GM19238 (cell line): ENCODE results near the gene TBC1D2.

Source experiments
- DNase-seq: peaks from one replicate; pipeline ENCODE4 v3.0.0; 2011; ENCODE audit warnings: low spot score; ENCODE audit not compliant: insufficient read length

TBC1D2 gene

GRCh38 chr9:98240475-98240874 is 15.0 kb downstream of the TBC1D2 start:
- no peak for DNase-seq

GRCh38 chr9:98236901-98237487 is 18.5 kb downstream of the TBC1D2 start:
- DNase-seq, result no peak

GRCh38 chr9:98235126-98235525 is 20.3 kb downstream of the TBC1D2 start:
- no peak for DNase-seq

GRCh38 chr9:98234245-98234825 is 21.1 kb downstream of the TBC1D2 start:
- no peak for DNase-seq

DNA sequence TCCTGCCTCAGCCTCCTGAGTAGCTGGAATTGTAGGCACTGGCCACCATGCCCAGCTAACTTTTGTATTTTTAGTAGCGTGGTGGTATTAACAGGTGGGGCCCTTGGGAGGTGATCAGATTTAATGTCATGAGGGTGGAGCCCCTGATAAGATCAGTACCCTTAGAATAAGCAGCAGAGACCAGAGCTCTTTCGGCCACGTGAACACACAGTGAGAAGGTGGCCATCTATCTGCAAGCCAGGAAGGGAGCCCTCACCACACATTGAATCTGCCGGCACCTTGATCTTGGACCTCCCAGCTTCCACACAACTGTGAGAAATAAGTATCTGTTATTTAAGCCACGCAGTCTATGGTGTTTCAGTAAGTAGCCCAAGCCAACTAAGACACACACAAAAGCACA is 22.5 kb downstream of the TBC1D2 start:
- no peak for DNase-seq

- no peak for DNase-seq
Measured at GRCh38 chr9:98231770-98232478, 23.5 kb downstream of the TBC1D2 start.

GRCh38 chr9:98230789-98231188 is 24.7 kb downstream of the TBC1D2 start:
- DNase-seq, result no peak

GRCh38 chr9:98230304-98230703 is 25.1 kb downstream of the TBC1D2 start:
- no peak for DNase-seq

DNA sequence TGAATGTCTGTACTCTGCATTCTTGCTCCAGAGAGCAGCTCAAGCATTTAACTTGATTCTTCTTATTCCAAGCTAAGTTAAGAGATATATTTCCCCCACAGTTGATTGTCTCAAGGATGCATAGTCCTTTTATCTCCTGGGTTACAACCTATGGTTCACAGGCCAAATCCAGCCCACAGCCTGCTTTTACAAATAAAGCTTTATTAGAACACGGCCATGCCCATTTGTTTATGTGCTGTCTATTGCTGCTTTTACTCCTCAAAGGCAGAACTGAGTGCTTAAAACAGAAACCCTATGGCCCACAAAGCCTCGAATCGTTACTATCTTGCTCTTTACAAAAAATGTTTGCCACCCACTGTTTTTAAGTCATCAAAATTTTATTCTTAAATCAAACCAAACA is 25.8 kb downstream of the TBC1D2 start:
- DNase-seq, result no peak

- DNase-seq, result no peak
Measured at GRCh38 chr9:98229090-98229395, 26.4 kb downstream of the TBC1D2 start.

- DNase-seq, result no peak
Measured at GRCh38 chr9:98228392-98229089, 26.9 kb downstream of the TBC1D2 start.

- no peak for DNase-seq
Measured at GRCh38 chr9:98227883-98228282, 27.6 kb downstream of the TBC1D2 start.

DNA sequence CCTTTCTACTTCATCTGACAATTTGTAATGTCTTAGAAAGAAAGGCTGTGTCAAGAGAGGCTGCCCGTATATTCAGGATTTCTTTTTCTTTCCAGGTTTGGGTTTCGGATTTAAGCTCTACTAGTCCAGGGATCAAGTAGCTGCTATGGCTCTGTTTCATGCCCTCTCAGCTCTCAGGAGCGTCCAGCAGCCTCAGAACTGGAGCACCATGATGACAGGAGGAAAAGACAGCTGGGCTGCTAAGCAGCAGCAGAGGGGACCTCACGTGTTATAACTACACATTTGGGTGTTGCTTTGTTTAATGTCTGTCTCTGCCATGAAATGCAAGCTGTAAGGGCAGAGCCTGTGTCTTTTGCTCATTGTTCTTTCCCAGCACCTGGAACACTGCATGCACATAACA is 28.5 kb downstream of the TBC1D2 start:
- no peak for DNase-seq

GRCh38 chr9:98226516-98226915 is 28.9 kb downstream of the TBC1D2 start:
- DNase-seq, result no peak

- no peak for DNase-seq
Measured at GRCh38 chr9:98225015-98225442, 30.4 kb downstream of the TBC1D2 start.

DNA sequence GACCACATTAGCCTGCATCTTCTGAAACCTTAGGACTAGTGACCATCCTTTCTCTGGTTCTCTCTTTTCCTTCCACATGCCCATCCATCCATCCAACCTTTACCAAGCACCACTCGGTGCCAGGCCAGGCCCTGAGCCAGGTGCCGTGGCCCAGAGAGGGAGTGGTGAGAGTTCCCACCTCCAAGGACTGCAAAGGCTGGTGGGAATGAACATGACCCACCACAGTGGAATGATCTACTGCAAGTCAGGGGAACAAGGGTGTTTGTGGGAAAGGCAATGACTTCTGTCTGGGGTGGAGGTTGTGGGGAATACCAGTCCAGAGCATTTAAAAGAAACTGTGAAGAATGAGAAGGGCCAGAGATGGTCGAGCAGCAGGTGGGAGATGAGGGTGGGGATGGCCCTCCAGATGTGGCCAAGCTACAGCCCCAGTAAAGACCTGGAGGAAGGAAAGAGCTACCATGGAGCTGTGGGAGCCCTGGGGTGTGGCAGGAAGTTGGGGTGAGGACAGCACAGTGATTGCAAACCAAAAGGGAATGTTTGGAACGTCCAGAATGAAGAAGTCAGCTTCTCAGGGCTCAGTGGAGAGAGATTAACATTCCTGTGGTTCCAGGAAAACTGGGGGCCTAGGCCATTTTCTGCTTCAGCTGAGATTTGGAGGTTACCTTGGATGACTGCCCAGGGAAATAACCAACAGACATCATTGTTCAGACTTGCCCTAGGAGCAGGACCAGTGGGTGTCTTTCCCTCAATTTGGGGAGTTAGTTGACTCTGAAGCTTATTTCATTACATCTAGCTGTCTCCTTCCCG is 32.4 kb downstream of the TBC1D2 start:
- DNase-seq, result no peak

- no peak for DNase-seq
Measured at GRCh38 chr9:98220911-98221310, 34.5 kb downstream of the TBC1D2 start.

- DNase-seq, result no peak
Measured at GRCh38 chr9:98219794-98220370, 35.6 kb downstream of the TBC1D2 start.

DNA sequence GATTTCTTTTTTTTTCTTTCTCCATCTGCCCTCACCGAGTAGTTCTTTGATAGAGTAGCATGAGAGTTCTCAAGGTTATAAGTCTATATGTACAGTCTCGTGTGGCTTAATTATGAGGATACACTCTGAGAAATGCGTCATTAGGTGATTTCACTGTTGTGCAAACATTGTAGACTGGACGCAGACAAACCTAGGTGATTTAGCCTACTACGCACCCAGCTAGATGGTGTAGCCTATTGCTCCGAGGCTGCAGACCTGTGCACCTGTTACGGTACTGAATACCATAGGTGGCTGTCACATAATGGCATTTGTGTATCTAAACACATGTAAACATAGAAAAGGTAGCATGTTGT is 36.1 kb downstream of the TBC1D2 start:
- DNase-seq, result no peak

GRCh38 chr9:98218562-98219363 is 36.7 kb downstream of the TBC1D2 start:
- DNase-seq, result no peak

- no peak for DNase-seq
Measured at GRCh38 chr9:98217255-98217654, 38.2 kb downstream of the TBC1D2 start.
